ENCODE data around the gene SLC7A7.

DNA sequence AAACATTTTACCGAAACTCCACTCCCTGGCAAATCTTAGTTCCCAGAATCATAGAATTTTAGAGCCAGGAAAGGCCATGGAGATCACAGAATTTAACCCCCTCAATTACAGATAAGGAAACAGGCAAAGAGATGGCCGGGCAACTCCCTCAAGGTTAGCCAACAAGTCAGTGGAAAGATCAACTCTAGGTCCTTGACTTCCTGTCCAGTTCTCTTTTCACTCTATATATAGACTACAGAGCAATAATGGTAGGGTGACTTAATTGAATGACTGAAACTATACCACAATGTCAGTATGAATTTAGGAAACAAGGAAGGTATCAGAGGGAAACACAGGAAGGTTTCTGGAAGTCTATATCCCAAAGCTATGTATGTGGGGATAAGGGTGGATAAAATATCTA is 37.2 kb downstream of the SLC7A7 start:
- TF ChIP-seq YY1 (IDR thresholded peaks at IDR 0.05; ENCODE audit: low read depth, low read length) (no peak), ZSCAN29 (IDR thresholded peaks at IDR 0.05) (no peak), RAD21 (IDR thresholded peaks at IDR 0.05; ENCODE audit: insufficient read depth, low read depth, low read length) (no peak), BRCA1 (IDR thresholded peaks at IDR 0.05; ENCODE audit: low read depth, low read length) (no peak)
- TF ChIP-seq, protein P1, sequence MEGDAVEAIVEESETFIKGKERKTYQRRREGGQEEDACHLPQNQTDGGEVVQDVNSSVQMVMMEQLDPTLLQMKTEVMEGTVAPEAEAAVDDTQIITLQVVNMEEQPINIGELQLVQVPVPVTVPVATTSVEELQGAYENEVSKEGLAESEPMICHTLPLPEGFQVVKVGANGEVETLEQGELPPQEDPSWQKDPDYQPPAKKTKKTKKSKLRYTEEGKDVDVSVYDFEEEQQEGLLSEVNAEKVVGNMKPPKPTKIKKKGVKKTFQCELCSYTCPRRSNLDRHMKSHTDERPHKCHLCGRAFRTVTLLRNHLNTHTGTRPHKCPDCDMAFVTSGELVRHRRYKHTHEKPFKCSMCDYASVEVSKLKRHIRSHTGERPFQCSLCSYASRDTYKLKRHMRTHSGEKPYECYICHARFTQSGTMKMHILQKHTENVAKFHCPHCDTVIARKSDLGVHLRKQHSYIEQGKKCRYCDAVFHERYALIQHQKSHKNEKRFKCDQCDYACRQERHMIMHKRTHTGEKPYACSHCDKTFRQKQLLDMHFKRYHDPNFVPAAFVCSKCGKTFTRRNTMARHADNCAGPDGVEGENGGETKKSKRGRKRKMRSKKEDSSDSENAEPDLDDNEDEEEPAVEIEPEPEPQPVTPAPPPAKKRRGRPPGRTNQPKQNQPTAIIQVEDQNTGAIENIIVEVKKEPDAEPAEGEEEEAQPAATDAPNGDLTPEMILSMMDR (IDR thresholded peaks at IDR 0.05 in 2 of 3, conservative IDR thresholded peaks at IDR 0.05 in 1 of 3; ENCODE audit: control insufficient read depth in 2 of 3, extremely low read depth in 1 of 3, insufficient read depth in 1 of 3, low read depth in 3 of 3, low read length in 3 of 3), result no peak
- TF ChIP-seq, protein P2, sequence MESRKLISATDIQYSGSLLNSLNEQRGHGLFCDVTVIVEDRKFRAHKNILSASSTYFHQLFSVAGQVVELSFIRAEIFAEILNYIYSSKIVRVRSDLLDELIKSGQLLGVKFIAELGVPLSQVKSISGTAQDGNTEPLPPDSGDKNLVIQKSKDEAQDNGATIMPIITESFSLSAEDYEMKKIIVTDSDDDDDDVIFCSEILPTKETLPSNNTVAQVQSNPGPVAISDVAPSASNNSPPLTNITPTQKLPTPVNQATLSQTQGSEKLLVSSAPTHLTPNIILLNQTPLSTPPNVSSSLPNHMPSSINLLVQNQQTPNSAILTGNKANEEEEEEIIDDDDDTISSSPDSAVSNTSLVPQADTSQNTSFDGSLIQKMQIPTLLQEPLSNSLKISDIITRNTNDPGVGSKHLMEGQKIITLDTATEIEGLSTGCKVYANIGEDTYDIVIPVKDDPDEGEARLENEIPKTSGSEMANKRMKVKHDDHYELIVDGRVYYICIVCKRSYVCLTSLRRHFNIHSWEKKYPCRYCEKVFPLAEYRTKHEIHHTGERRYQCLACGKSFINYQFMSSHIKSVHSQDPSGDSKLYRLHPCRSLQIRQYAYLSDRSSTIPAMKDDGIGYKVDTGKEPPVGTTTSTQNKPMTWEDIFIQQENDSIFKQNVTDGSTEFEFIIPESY (IDR thresholded peaks at IDR 0.05), result no peak

All from GM12878 (cell line).